Stimulated activated CD8-positive, alpha-beta memory T cell treated with anti-CD3 and anti-CD28 coated beads, Interleukin-2, amount 100 ng/mL, for 1 hour (primary cell): ENCODE results near the gene LYRM4.

Source experiments
- DNase-seq, 2 donors: peaks; one replicate each; pipeline ENCODE4 v3.0.0-alpha.2; 2020; ENCODE audit warnings: low read depth in 2 of 2

LYRM4 gene

DNA sequence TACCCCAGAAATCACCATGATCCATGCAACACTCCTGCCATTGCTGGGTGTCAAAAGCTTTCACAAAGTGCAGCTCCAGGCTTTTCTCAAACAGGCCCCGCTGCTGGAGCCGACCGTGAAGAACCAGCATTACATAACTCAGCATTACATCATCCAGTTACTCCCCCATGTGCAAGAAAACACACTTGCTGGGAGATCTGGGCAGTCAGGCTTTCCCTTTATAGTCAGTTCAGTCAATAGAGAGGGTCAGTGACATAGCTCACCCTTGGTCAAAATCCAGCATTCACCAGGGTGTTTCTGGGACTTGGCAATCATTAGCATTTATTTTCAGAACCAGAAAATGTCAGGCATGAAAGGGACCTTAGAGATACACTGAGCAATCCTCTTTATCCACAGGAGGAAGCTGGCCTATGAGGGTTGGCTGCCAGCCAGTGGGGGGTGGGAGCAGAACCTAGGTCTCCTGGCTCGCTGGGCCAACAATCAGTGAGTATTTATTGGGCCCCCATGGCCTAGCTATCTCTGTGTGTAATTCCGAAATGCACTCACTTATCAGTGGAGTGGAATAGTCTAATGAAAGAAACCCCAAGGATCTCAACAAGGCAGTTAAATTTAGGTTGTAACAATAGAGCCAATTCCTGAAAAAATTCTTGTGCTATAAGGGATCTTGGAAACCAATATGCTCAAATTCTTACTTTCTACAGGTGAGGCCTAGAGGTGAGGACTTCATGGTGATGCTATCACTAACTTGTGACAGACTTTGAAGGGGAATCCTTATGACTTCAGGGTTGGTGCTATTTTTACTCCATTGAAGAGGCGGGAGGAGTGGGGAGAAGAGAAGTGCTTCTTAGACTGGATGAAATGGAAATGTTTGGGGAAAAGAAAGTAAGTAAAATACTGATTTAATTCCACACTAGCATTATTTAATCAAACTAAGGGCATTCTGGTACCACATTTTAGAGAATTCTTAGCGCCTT is 54.6 kb downstream of the LYRM4 start:
- DNase-seq, result no peak

DNA sequence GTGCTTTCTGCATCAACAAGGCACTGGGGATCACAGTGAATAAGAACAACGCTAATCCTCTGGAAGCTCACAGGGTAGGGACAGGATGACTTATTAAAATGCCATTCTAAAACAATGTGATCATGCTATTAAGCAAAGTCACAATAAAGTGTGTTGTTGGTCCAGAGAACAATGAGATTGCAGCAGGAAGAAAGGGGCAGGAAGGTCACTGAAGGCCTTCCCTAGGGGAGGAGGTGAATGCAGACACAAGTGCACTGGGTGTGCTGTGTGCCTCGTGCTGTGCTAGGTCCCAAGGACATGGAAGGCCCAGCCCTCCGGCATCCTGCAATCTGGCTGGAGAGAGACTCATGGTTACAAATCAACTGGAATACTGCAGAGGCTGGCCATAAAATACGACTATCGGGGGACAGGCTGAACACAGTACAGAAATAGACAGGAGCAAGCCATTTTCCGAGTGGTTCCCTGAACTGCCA is 55.7 kb downstream of the LYRM4 start:
- no peak for DNase-seq

DNA sequence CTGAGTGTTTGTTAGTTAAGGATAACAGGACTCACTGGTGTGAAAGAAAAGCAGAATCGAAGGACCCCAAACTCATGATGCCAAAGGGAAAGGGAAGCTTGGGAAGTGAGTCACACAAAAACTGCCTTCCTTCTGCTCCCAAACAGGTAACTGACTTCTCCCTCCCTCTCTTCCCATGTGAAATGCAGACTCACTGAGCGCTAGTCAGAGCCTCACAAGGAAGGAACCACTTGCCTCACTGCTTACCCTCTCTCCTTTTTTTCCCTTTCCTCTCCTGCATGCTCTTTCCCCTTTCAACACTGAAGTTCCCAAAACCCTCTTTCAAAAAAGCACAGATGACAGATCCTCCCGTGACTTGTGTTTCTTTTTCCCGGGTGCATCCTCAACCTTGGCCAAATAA is 56.4 kb downstream of the LYRM4 start:
- no peak for DNase-seq

DNA sequence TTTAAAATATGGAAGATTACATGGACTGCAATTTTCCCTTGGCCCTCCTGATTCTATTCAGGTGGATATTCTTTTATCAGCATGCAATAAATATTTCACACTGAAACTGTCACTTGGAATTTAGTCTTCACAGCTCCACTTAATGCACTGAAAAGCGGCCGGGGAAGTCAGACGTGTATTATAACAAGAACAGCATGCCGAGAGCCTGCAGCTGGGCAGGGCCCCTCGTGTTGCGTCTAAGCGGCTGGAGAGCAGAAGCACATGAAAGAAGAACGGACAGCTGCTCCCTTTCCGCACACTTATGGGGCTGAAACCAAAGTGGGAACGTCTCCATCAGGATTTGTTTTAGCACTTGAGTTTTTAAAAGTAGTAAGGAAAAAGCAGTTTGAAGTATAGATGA is 57.2 kb downstream of the LYRM4 start:
- DNase-seq, result no peak

DNA sequence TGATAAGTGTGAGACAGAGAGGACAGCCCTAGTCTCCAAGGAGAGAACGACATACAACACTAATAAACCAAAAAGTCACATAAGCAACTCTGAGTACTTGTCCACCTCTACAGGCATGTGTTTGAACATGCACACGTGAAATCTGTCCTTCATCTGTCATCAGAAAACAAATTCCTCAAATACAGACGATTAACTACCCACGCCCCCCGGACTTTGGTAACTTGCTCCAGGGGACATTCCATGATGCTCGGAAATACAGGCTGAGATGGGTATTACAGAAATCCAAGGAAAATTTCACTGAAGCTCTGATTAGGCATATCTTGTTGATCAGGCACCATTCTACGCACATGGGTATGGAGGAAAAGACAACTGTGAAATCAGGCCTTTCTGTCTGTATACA is 57.8 kb downstream of the LYRM4 start:
- no peak for DNase-seq

DNA sequence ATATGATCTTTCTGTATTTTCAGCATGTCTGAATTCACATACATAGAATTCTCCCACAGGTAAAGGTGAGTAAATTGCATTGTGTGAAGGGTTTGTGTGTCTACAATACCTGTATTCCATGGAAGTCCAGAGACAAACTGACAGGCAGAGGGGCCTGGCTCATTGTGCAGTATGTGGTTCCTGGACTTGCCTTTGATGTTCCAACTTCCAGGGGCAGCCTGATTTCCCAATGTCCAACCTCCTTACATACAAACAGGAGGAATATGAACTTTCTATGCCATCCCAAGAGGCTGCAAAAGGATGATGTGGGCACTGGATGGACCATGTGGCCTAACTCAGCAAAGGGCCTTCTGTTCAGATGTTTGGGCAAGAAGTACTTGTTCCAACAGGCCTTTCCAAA is 58.5 kb downstream of the LYRM4 start:
- DNase-seq, result no peak

DNA sequence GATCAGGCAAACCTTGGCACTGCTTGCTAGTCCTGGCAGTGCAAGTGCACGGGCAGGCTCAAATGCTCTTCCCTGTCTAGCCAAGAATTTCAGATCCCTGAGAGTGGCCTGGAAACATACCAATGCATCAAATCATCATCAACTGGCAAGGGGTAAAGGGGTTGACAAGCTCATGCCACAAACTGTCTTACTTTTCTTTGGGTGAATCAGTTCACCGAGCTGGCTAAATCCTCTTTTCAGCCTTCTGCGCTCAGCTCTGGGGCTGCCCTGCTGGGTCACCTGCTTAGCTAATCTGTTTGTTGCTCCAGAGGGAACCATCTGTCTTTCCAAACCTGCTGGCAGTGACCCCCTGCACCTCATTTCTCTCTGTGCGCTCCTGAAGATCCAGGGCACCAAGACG is 59.5 kb downstream of the LYRM4 start:
- no peak for DNase-seq

DNA sequence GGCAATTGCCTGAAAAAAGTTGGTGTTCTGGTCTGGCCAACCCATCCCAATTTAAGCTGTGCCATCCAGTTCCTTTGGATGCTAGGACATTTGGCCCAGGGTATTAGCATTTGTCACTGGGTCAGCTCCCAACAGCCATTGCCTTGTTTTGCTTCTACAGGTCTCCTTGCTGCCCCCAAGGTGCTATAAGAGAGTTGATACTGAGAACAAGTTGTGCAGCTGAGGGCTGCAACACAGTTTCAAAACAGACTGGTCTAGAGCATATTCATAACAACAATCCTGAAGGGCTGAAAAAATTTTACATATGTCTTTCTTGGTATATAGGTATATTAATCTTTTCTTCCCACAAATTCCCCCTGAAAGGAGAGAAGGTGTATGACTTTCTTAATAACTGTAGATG is 61.0 kb downstream of the LYRM4 start:
- DNase-seq, result no peak

DNA sequence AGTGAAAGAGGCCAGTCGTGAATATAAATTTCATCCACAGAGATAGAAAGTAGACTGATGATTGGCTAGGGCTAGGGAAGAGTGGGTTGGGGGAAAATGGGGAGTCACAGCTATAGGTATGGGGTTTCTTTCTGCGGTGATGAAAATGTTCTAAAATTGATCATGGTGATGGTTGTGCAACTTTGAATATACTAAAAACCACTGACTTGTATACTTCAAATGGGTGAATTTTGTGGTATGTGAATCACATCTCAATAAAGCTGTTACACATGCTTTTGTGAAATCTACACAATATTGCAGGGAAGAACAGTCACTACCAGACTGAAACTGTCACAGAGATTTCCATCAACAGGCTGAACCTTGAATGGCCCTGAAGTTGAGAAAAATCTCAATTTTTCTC is 61.5 kb downstream of the LYRM4 start:
- no peak for DNase-seq

DNA sequence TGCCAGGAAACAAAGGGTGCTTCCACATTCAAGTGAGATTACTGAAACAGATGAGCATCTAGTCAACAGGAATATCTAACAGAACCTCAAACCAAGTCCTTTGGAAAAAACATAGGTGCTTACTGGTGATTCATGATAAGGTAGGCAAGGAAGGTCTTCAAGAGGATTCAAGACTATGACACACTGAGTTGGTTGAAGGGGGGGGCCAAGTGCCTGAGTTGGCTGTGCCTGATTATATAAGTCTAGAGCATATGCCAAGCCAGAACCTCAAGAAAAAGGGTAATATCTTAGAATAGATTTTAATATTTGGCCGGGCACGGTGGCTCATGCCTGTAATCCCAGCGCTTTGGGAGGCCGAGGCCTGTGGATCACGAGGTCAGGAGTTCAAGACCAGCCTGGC is 63.7 kb downstream of the LYRM4 start:
- DNase-seq, result no peak

DNA sequence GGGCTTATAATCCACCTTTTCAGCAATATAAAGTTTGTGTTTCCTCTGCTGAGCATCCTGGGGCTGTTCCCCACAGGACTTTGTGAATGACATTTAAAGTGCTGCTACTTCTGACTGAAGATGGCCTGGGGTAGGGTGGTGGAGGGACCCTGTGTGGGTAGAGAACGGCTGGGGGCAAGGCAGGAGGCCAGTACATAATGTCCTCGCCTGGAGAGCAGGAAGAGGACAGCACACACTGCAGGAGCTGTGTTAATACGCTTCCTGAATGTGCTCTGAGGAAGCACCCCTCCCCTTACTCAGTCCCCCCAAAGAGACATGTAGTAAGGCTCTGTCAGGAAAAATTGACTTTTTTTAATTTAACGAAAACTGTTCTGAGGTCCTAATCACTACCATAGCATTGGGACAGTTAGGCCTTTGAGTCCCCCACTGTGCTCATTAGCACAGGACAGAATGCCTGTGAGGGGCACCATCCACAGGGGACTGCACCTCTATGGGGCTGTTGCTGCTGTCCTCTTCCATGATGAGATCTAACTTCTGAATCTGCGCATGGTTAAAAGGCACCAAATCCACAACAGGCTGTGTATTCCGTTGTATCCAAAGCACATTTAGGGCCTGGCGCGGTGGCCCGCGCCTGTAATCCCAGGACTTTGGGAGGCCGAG is 68.5 kb downstream of the LYRM4 start:
- DNase-seq, result no peak

DNA sequence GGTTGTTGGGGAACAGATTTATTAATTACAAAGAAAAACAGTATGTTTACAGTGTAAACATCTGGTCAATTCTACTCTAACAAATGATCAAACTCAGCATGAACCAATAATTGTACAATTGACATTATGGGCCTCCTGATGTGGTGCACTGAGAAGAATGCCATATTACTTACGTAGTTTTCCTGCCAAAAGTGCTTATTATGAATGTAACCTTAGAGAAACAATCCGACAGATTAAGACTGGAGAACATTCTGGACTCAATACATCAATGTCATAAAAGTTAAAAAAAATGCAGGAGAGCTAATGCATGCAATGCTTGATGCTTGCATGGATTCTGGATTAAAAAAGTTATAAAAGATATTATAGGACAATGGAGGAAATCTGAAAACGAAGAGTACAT is 69.0 kb downstream of the LYRM4 start:
- DNase-seq, result no peak

DNA sequence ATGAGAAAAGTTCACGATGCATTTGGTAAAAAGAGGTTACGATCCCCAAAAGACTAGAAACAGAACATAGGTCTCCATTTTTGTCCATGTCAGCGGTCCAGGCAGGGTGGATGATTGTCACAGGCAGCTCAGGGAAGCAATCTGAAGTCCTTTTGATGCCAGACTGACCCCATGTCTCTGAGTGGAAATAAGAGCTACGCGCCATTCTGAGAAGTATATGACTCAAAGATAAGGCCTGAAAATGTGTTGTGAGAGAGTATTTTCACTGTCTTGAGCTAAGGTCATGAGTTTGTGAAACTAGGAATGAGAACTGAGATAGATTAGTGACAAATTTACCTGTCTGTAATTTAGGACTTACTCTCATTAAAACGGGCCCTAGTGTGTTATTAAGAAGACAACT is 69.5 kb downstream of the LYRM4 start:
- no peak for DNase-seq

DNA sequence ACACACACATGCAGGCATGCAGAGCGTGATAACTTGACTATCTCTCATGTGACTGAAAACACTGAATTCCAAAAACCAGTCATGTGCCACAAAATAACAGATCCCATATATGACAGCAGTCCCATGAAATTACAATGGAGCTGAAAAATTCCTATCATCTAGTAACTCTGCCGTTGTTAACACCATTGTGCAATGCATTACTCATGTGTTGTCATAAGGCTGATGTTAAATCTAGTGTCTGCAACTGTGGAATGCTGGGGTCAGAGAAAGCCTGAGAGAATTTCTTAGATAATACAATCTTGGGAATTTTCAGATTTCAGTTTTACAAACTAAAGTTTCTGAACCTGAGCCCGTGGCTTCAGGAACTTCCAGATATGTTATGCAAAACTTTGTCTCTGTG is 70.2 kb downstream of the LYRM4 start:
- no peak for DNase-seq

DNA sequence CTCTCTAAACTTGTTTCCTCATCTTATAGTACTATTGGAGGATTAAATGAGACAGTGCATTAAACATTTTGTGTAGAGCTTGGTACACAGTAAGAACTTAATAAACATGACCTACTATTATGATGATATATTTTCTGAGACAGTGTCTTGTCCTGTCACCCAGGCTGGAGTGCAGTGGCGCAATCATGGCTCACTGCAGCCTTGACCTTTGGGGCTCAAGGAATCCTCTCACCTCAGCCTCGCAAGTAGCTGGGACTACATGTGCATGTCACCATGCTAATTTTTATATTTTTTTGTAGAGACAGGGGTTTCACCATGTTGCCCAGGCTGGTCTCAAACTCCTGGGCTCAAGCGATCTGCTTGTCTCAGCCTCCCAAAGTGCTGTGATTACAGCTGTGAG is 72.1 kb downstream of the LYRM4 start:
- DNase-seq, result no peak

DNA sequence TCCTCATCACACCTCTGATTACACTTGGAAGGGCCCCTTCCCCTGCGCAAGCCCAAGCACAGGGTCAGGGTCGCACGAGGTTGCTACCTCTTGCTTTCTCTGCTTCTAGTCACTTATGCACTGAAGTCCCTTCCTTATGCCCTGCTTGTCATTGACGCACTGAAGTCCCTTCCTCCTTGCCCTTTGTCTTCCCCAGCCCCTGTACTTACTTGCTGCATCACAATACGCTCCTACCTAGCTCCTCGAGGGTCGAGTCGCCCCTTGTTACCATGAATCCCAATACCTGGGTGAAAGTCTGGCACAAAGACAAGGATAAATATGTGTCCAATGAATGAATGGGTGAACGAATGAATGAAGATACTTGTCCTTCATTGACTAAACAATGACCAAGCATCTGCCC is 75.9 kb downstream of the LYRM4 start:
- no peak for DNase-seq

DNA sequence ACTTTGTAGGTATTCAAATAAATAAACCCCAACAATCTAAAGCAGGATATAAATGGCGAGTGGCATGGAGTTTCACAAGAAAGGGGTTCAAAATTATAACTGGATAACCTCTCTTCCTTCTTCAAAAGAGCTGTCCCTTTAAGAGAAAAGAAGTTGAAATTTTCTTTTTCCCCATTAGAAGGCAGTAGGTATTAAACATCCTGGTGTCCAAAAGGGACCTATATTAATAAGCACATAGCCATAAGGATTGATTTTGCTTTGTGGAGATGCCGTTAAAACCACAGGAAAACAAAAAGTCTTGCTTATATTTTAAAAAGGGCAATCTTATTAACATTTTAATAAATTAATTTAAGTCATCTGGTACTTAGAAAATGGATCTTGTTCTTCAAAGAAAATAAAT is 76.5 kb downstream of the LYRM4 start:
- no peak for DNase-seq

DNA sequence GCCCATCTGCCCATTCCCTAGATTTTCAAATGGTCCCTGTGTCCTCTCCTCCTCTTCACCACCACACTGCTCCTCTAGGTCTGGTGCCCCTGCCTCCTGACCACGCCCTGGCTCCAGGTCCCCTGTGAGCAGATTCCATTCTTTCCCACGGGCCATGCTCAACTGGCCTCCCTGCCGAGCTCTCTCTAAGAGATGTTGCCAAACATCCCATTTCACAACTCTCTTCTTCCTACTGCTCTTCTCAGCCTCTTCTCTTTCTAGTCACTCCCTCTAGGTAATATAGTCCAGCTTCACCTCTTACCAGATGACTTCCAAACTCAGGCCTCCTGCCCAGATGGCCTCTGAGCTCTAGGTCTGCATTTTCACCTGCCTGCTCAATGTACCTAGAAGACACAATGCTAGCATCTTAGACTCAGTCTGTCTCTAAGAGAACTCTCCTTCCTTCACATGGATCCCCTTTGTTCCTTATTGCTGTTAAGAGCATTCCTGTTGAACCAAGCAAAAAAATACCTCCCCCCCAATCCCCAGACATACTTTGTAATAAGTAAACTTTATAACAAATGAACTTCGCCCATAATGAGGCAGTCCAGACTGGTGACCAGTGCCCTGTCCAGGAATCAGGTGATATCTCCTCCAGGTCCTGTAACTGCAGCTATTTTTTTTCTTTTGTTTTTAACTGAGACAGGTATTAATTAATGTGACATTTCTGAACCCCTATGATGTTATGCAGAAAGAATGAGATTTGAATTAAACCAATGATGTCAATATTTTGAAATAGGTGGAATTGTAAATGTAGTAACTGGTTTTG is 79.0 kb downstream of the LYRM4 start:
- no peak for DNase-seq

DNA sequence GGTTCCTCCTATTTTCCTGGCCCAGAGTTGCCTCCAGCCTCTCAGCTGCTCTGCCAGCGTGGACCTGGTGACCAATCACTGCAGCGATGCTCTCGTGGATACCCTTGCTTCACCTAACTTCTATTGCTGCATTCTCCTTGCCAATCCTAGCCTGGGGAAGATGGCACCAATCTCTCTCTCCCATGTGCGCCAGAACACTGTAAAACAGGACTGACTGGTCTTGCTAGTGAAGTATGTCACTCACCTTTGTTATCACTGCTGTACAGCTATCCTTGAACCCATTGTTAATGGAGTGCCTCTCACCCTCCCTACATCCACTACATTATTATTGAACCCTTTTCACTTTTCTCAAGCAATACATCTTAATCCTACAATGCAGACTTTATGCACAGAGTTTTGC is 80.1 kb downstream of the LYRM4 start:
- DNase-seq, result no peak

DNA sequence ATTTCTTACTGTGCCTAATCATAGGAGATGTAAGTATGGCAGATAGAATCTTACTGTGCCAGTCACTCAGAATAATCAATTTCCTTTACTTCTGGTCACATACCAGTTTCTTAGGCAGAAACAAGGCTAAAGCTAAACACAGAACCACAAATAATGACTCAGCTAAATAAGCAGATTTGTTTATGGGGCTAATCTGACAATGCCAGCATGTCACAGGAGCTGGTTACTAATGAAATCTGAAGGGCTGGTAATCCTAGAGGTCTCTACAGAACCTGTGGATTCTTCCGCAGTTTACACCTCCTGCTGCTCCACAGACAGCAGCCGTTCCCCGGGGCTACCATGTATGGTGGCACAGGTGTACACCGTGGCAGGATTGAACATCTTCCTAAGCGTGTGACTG is 80.8 kb downstream of the LYRM4 start:
- DNase-seq, result no peak

DNA sequence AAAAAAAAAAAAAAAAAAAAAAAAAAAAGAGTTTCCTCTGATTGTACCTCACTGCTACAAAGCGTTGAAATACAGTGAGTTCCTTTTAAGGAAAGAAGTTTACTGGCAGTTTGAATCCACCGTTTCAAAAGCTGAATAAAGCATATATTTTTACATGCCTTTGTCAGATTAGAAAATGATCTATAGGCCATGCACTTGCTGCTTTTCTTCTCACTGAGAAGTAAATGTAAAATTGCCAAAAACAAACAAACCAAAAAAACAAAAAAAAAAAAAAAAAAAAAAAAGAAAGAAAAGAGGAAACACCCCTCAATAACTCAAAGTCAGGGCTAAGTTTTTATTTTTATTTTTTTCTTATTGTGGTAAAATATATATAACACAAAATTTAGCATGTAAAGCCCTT is 81.9 kb downstream of the LYRM4 start:
- DNase-seq, result no peak

DNA sequence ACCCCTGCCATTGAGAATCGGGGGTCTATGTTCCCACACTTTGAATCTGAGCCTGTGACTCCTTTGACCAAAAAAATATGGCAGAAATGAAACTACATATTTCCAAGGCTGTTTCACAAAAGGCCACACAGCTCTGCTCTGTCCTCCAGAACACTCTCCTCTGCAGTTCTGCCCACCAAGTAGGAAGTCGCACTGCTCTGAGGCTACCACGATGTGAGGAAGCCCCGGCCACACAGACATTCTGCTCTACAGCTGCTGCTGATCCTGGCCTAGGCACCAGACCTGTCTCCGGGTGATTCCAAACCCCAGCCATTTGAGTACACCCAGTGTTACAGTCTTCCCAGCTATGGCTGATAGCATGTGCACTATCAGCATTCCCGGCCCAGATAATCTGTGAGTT is 85.1 kb downstream of the LYRM4 start:
- no peak for DNase-seq
